Measurements from ENCODE around the gene NUP210. TPM values are rescaled to one million over a fixed set of nuclear protein-coding genes. Genes with fewer than 3 reads are reported as not detected.

NUP210 gene
- total RNA-seq, 1 donor from 2014 or later, result 3.7 TPM

- no peak overlapping the region for H3K27ac ChIP-seq (ENCODE audit: low read depth, low read length)
- H3K9me3 ChIP-seq (ENCODE audit: control insufficient read depth in 3 of 3, low read length in 3 of 3), result no peaks in the 10 kb centered on the region
- H3K4me1 ChIP-seq (ENCODE audit: control insufficient read depth in 3 of 3, insufficient read depth in 3 of 3, low read length in 3 of 3), result peaks cover 10 to 14% (median 13%) of the 10 kb centered on the region in 3 donors
- peak overlapping the region in 1 of 3 donors; percentile 25 for H3K9ac ChIP-seq (ENCODE audit: low read depth in 1 of 3, low read length in 3 of 3)
- H3K27me3 ChIP-seq (ENCODE audit: control insufficient read depth in 3 of 3, insufficient read depth in 3 of 3, low read length in 3 of 3), result peaks cover 0 to 8% (median 0%) of the 10 kb centered on the region in 3 donors
- no peaks in the 10 kb centered on the region for H3K36me3 ChIP-seq (ENCODE audit: control insufficient read depth in 3 of 3, insufficient read depth in 3 of 3, low read length in 3 of 3)
- H3K4me3 ChIP-seq (ENCODE audit: low read length in 3 of 3), result peak overlapping the region in 1 of 3 donors; percentile 58
Observed at GRCh38 chr3:13420831-13421765, 976 bp upstream of the NUP210 start.

GRCh38 chr3:13419505-13420044 lies 547 bp downstream of the NUP210 start:
- H3K4me1 ChIP-seq (ENCODE audit: control insufficient read depth in 3 of 3, insufficient read depth in 3 of 3, low read length in 3 of 3), result peaks cover 10 to 19% (median 15%) of the 10 kb centered on the region in 3 donors

DNA sequence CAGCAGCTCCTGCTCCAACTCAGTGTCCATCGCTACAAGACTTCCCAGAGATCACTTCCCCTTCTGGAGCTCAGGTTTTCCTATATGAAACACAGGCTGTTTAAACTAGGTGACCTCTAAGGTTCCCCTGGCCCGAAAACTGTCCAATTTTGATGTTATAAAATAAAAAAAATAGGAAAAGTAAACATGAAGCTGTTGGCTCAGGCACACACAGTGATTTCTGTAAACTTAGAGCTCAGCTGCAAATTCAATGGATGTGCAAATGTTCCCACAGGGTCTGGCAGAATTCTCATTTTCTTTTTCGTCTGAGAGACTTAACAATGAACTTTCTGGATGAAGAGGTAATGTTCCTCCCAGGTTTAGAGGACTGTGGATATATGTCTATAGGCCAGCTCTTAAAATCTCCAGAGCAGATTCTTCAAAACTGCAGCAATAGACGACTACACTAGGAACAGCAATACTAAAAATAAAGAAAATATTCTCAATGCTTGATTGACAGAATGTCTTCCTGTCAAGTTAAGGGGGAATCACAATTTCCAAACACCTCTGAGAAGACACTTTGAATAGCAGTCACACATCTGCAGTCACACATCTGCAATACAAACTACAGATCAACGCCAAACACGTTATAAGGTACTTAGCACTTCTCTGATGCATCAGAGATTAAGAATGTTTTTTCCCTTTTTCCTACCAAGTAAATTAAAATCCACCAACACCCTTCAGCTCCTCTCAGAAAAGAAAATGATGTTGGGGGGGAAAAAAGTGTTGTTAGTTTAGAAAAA lies 2.8 kb downstream of the NUP210 start:
- Histone ChIP-seq H3K4me1 (ENCODE audit: control insufficient read depth in 3 of 3, insufficient read depth in 3 of 3, low read length in 3 of 3) (peaks cover 10 to 19% (median 15%) of the 10 kb centered on the region in 3 donors), H3K27ac (ENCODE audit: low read depth, low read length) (no peak overlapping the region), H3K27me3 (ENCODE audit: control insufficient read depth in 3 of 3, insufficient read depth in 3 of 3, low read length in 3 of 3) (peaks cover 0 to 8% (median 0%) of the 10 kb centered on the region in 3 donors), H3K36me3 (ENCODE audit: control insufficient read depth in 3 of 3, insufficient read depth in 3 of 3, low read length in 3 of 3) (no peaks in the 10 kb centered on the region), H3K4me3 (ENCODE audit: low read length in 3 of 3) (no peak overlapping the region), H3K9ac (ENCODE audit: low read depth in 1 of 3, low read length in 3 of 3) (no peak overlapping the region), H3K9me3 (ENCODE audit: control insufficient read depth in 3 of 3, low read length in 3 of 3) (no peaks in the 10 kb centered on the region)

More at GRCh38 chr3:13419505-13420044, 547 bp downstream of the NUP210 start:
- no peaks in the 10 kb centered on the region for H3K36me3 ChIP-seq (ENCODE audit: control insufficient read depth in 3 of 3, insufficient read depth in 3 of 3, low read length in 3 of 3)
- H3K27me3 ChIP-seq (ENCODE audit: control insufficient read depth in 3 of 3, insufficient read depth in 3 of 3, low read length in 3 of 3), result peaks cover 0 to 8% (median 0%) of the 10 kb centered on the region in 3 donors
- H3K27ac ChIP-seq (ENCODE audit: low read depth, low read length), result peak overlapping the region; percentile 44
- H3K4me3 ChIP-seq (ENCODE audit: low read length in 3 of 3), result peak overlapping the region; percentile 55 to 77 (median 70)
- H3K9ac ChIP-seq (ENCODE audit: low read depth in 1 of 3, low read length in 3 of 3), result peak overlapping the region; percentile 72 to 85 (median 76)
- H3K9me3 ChIP-seq (ENCODE audit: control insufficient read depth in 3 of 3, low read length in 3 of 3), result no peaks in the 10 kb centered on the region

DNA sequence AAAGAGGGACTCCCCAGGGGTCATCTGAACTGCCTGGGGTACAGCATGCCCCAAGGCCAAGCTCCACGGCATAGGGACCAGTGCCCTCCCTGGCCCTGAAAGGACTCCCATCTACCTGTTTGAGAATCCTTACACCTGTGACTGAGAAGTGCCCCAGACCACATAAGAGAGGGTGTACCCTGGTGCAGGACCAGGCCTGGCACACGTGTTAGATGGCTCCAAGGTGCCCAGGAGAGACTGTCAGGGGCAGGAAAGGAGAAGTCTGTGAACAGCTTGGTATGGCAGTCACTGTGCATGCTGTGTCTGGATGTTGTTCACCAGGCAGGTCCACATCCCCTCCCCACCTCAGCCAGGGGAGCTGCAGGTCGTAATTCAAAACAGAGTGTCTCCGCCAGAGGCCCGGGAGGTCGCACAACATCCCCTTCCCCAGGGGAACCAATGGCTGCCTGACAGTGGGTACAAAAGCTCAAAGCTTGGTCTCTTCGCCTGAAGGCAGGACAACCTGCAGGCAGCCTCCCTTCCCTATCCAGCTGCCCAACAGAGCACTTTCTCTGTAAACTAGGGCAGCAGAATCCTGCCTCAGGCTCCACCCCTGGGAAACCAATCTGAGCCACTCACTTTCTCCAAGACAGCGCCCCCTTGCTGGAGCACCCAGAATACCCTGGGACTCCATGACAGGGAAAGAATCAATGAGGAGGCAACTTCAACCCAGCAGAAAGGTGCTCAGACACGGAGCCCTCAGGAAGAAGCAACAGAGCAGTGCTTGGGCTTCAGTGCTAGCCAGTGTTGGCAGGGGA lies 3.9 kb downstream of the NUP210 start:
- peak overlapping the region in 1 of 3 donors; percentile 8 for H3K9ac ChIP-seq (ENCODE audit: low read depth in 1 of 3, low read length in 3 of 3)
- H3K4me3 ChIP-seq (ENCODE audit: low read length in 3 of 3), result no peak overlapping the region
- H3K36me3 ChIP-seq (ENCODE audit: control insufficient read depth in 3 of 3, insufficient read depth in 3 of 3, low read length in 3 of 3), result no peaks in the 10 kb centered on the region
- peaks cover 10 to 19% (median 15%) of the 10 kb centered on the region in 3 donors for H3K4me1 ChIP-seq (ENCODE audit: control insufficient read depth in 3 of 3, insufficient read depth in 3 of 3, low read length in 3 of 3)
- H3K27me3 ChIP-seq (ENCODE audit: control insufficient read depth in 3 of 3, insufficient read depth in 3 of 3, low read length in 3 of 3), result peaks cover 0 to 8% (median 0%) of the 10 kb centered on the region in 3 donors
- no peaks in the 10 kb centered on the region for H3K9me3 ChIP-seq (ENCODE audit: control insufficient read depth in 3 of 3, low read length in 3 of 3)
- H3K27ac ChIP-seq (ENCODE audit: low read depth, low read length), result no peak overlapping the region

GRCh38 chr3:13415236-13415986 lies 4.7 kb downstream of the NUP210 start:
- no peak overlapping the region for H3K4me3 ChIP-seq (ENCODE audit: low read length in 3 of 3)
- H3K9ac ChIP-seq (ENCODE audit: low read depth in 1 of 3, low read length in 3 of 3), result peak overlapping the region in 1 of 3 donors; percentile 8
- peaks cover 0 to 3% (median 0%) of the 10 kb centered on the region in 3 donors for H3K27me3 ChIP-seq (ENCODE audit: control insufficient read depth in 3 of 3, insufficient read depth in 3 of 3, low read length in 3 of 3)
- no peak overlapping the region for H3K27ac ChIP-seq (ENCODE audit: low read depth, low read length)
- peaks cover 7 to 15% (median 13%) of the 10 kb centered on the region in 3 donors for H3K4me1 ChIP-seq (ENCODE audit: control insufficient read depth in 3 of 3, insufficient read depth in 3 of 3, low read length in 3 of 3)
- no peaks in the 10 kb centered on the region for H3K9me3 ChIP-seq (ENCODE audit: control insufficient read depth in 3 of 3, low read length in 3 of 3)
- H3K36me3 ChIP-seq (ENCODE audit: control insufficient read depth in 3 of 3, insufficient read depth in 3 of 3, low read length in 3 of 3), result no peaks in the 10 kb centered on the region

GRCh38 chr3:13414040-13414729 lies 5.9 kb downstream of the NUP210 start:
- H3K4me1 ChIP-seq (ENCODE audit: control insufficient read depth in 3 of 3, insufficient read depth in 3 of 3, low read length in 3 of 3), result peaks cover 3 to 12% (median 9%) of the 10 kb centered on the region in 3 donors
- no peaks in the 10 kb centered on the region for H3K36me3 ChIP-seq (ENCODE audit: control insufficient read depth in 3 of 3, insufficient read depth in 3 of 3, low read length in 3 of 3)
- H3K4me3 ChIP-seq (ENCODE audit: low read length in 3 of 3), result no peak overlapping the region
- H3K9ac ChIP-seq (ENCODE audit: low read depth in 1 of 3, low read length in 3 of 3), result no peak overlapping the region
- H3K9me3 ChIP-seq (ENCODE audit: control insufficient read depth in 3 of 3, low read length in 3 of 3), result no peaks in the 10 kb centered on the region
- no peak overlapping the region for H3K27ac ChIP-seq (ENCODE audit: low read depth, low read length)
- H3K27me3 ChIP-seq (ENCODE audit: control insufficient read depth in 3 of 3, insufficient read depth in 3 of 3, low read length in 3 of 3), result peaks cover 0 to 3% (median 0%) of the 10 kb centered on the region in 3 donors

- Histone ChIP-seq H3K9ac (ENCODE audit: low read depth in 1 of 3, low read length in 3 of 3) (no peak overlapping the region), H3K36me3 (ENCODE audit: control insufficient read depth in 3 of 3, insufficient read depth in 3 of 3, low read length in 3 of 3) (no peaks in the 10 kb centered on the region), H3K9me3 (ENCODE audit: control insufficient read depth in 3 of 3, low read length in 3 of 3) (peaks cover 0 to 5% (median 4%) of the 10 kb centered on the region in 3 donors), H3K4me1 (ENCODE audit: control insufficient read depth in 3 of 3, insufficient read depth in 3 of 3, low read length in 3 of 3) (peaks cover 0 to 7% (median 6%) of the 10 kb centered on the region in 3 donors), H3K27me3 (ENCODE audit: control insufficient read depth in 3 of 3, insufficient read depth in 3 of 3, low read length in 3 of 3) (no peaks in the 10 kb centered on the region), H3K27ac (ENCODE audit: low read depth, low read length) (no peak overlapping the region), H3K4me3 (ENCODE audit: low read length in 3 of 3) (no peak overlapping the region)
Observed at GRCh38 chr3:13411186-13411860, 8.8 kb downstream of the NUP210 start.

GRCh38 chr3:13408890-13409289 lies 11.2 kb downstream of the NUP210 start:
- H3K4me1 ChIP-seq (ENCODE audit: control insufficient read depth in 3 of 3, insufficient read depth in 3 of 3, low read length in 3 of 3), result peaks cover 0 to 2% (median 0%) of the 10 kb centered on the region in 3 donors
- H3K4me3 ChIP-seq (ENCODE audit: low read length in 3 of 3), result no peak overlapping the region
- H3K9me3 ChIP-seq (ENCODE audit: control insufficient read depth in 3 of 3, low read length in 3 of 3), result peaks cover 0 to 5% (median 4%) of the 10 kb centered on the region in 3 donors
- no peaks in the 10 kb centered on the region for H3K27me3 ChIP-seq (ENCODE audit: control insufficient read depth in 3 of 3, insufficient read depth in 3 of 3, low read length in 3 of 3)
- H3K36me3 ChIP-seq (ENCODE audit: control insufficient read depth in 3 of 3, insufficient read depth in 3 of 3, low read length in 3 of 3), result no peaks in the 10 kb centered on the region
- H3K9ac ChIP-seq (ENCODE audit: low read depth in 1 of 3, low read length in 3 of 3), result no peak overlapping the region
- H3K27ac ChIP-seq (ENCODE audit: low read depth, low read length), result no peak overlapping the region

Data from skeletal muscle tissue (tissue), 4 donors.